ENCODE data around the gene AK1.
"Not testable (repeated sequence)": the region's sequence is repeated elsewhere in the genome, so short reads cannot be mapped to it uniquely, and the experiment has no call there.

AK1 gene

DNA sequence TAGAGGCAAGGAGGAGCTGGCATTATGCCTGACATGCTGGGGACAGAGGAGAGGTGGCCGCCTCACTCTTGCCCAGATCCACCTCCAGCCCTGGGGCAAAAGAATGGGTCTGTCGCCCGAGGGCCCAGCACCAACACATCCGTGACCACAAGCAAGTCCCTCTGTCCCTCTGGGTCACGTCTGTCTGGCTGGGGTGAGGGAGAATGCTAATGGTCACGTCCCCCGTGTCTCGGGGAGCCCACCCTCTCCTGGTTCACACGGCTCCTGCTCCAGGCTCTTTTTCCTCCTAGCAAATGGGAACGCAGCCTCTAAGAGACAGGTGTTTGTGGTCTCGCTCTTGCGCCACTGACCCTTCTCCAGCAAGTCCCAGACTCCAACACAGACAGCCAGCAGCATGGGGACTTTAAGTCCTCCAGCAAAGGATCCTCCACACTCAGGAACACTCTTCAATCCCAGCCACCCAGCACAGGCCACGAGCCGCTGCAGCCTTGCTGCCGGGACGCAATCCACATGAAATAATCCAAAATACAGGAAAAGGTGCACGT is 27.1 kb downstream of the AK1 start:
- no peak for DNase-seq (ENCODE audit: extremely low read depth, low read depth)

DNA sequence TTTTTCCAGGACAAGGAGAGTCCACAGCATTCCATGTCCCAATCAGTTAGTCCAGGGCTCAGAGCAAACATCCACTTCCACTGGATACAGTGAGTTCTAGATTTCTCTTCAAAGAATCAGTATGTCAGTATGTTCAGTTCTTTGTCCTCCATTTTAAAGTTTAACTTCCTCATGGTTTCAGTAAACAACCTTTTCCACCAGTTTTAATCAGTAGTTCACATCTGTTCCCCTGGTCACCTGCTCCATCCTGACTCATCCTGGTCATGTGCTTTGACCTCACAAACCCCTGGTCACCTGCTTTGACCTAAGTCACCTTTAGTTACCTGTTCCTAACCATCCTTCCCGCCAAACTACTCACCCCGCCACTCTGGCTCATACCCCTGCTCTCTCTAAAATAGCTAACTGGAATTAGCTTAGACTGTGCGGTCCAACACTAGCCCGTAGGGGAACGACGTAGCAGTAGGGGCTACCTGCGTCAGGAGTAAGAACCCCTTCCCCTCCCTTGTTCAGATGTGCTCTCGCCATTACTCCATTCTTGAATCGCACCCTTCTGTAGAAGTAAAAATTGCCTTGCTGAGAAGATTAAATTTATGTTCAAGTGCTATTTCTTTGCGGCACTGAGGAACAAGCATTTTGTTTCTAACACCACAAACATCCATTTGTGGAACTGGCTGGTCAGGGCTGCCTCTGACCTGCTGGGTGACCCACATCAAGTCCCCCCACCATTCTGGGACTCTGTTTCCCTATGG is 28.5 kb downstream of the AK1 start:
- DNase-seq (ENCODE audit: extremely low read depth, low read depth), result no peak
- TF ChIP-seq, protein P1, sequence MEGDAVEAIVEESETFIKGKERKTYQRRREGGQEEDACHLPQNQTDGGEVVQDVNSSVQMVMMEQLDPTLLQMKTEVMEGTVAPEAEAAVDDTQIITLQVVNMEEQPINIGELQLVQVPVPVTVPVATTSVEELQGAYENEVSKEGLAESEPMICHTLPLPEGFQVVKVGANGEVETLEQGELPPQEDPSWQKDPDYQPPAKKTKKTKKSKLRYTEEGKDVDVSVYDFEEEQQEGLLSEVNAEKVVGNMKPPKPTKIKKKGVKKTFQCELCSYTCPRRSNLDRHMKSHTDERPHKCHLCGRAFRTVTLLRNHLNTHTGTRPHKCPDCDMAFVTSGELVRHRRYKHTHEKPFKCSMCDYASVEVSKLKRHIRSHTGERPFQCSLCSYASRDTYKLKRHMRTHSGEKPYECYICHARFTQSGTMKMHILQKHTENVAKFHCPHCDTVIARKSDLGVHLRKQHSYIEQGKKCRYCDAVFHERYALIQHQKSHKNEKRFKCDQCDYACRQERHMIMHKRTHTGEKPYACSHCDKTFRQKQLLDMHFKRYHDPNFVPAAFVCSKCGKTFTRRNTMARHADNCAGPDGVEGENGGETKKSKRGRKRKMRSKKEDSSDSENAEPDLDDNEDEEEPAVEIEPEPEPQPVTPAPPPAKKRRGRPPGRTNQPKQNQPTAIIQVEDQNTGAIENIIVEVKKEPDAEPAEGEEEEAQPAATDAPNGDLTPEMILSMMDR (IDR thresholded peaks at IDR 0.05; ENCODE audit: low read depth, low read length), result no peak

More for the DNA sequence above, 27.1 kb downstream of the AK1 start:
- TF ChIP-seq, protein P1 (IDR thresholded peaks at IDR 0.05; ENCODE audit: low read depth, low read length), result no peak

DNA sequence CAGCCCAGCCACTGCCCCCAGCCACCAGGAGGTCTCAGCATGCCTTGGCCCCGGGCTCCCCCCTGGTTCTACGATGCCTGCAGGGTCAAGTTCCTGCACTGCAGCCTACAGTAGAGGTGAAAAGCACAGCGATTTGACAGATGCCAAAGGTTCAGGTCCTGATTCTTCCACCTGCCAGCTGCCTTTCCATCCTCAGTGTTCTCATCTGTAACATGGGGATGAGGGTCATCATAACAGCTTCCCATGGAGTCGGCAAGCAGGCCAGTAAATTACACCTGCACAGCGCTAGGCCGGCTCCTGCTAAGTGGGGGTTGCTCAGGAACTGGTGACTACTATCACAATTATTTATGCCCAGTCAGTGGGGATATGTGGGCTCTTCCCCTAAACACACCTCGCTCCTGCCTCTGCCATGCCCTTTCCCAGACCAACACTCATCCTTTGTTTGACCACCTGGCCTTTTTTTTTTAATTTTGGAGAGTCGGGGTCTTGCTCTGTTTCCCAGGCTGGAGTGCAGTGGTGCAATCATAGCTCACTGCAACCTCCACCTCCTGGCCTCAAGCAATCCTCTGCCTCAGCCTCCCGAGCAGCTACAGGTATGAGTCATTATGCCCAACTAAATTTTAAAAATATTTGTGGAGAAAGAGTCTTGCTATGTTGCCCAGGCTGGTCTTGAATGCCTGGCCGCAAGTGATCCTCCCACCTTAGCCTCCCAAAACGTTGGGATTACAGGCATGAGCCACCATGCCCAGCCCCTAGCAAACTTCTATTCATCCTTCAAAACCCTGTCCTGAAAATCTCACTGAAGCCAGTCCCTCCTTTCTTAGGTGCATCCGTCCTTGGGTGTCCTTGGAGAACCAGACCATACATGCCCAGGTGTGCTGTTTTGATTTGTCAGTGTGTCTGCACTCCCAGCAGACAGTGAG is 29.4 kb downstream of the AK1 start:
- TF ChIP-seq, protein P1 (IDR thresholded peaks at IDR 0.05; ENCODE audit: low read depth, low read length), result no peak
- no peak for DNase-seq (ENCODE audit: extremely low read depth, low read depth)

DNA sequence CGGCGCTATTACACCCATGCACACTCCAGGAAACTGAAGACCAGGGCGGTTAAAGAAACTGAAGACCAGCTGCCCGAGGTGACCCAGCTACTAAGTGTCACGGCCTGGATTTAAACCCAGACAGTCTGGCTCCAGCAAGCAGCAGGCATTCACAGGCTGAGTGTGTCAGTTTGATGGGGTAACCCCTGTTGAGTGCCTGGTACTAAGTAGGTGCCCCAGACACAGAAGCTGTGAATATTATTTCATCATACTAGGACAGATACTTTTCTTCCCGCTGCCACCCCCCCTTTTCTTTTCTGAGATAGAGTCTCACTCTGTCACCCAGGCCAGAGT is 30.3 kb downstream of the AK1 start:
- TF ChIP-seq, protein P1 (IDR thresholded peaks at IDR 0.05; ENCODE audit: low read depth, low read length), result no peak
- no peak for DNase-seq (ENCODE audit: extremely low read depth, low read depth)

DNA sequence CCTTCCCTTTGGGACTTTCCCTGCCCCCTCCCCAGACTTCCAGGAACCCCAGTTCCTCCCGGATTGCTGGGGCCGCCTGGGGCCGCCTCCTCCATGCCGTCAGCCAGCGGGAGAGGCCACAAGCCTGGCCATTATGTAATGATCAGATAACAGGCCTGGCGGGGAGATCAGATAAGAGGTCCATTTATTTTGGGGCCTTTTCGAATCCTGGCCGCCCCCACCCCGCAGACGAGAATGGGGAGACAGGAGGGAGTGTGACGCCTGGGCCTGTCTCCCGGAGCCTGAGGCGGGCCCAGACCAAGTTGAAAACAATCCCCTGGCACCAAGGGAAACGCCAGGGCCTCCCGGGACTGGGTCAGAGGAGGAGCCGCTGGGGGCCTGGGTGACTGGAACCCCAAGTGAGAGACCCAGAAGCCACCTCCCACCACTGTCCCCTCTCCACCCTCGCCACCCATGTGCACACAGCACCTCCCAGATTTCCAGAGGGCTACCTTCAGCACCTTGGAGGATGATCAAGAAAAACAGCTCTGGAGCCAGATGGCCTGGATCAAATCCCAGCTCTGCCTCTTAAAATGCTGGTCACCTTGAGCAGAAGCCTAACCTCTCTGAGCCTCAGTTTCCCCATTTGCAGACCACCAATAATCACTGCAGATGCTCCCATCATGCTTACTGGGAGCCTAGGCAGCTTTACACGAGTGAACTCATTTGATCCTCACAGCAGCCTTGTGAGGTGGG is 30.9 kb downstream of the AK1 start:
- no peak for DNase-seq (ENCODE audit: extremely low read depth, low read depth)
- TF ChIP-seq, protein P1 (IDR thresholded peaks at IDR 0.05; ENCODE audit: low read depth, low read length), result no peak

DNA sequence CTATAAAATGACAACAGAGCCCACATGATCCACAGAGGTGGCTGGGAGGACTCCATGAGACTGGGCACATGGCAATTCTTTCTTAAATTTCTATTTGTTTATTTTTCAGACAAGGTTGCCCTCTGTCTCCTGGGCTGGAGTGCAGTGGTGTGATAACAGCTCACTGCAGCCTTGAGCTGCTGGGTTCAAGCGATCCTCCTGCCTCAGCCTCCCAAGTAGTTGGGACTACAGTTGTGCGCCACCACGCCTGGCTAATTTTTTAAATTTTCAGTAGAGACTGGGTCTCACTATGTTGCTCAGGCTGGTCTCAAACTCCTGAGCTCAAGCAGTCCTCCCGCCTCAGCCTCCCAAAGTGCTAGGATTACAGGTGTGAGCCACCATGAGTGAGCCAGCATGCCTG is 31.9 kb downstream of the AK1 start:
- not testable (repeated sequence) for DNase-seq (ENCODE audit: extremely low read depth, low read depth)

DNA sequence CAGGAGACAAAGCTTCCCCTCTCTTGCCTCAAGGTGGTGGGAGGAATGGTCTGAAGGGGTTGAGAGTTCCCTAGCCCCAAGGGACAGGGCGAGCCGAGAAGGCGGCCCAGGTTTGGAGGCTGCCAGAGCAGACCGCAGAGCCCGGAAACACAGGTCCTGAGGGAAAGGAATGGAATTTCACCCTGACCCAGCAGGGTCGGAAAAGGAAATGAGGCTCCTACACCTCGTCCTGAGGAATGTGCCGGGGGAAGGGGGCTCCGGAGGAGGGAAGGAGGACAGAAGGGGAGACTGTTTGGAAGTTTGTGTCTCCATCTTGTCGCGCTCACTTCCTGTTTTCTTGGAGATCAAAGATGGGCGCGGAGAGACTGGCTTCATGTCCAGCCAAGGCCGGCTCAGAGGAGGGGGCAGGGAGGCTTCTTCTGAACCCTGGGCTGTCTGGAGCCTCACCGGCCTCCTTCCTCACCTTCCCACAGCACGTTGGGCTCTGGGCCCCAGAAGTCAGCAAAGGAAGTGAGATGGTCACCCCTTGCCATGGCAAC is 32.6 kb downstream of the AK1 start:
- no peak for DNase-seq (ENCODE audit: extremely low read depth, low read depth)
- TF ChIP-seq, protein P1 (IDR thresholded peaks at IDR 0.05; ENCODE audit: low read depth, low read length), result no peak
